Stimulated activated CD4-positive, alpha-beta T cell treated with anti-CD3 and anti-CD28 coated beads, Interleukin-12 subunit alpha, Interleukin-12 subunit beta, amount 100 ng/mL, for 24 hours (primary cell): ENCODE measurements around the gene C1orf21.
"Not testable (repeated sequence)": the region's sequence is repeated elsewhere in the genome, so short reads cannot be mapped to it uniquely, and the experiment has no call there.

Source experiments
- DNase-seq, 2 experiments: peaks; one replicate each; pipeline ENCODE4 v3.0.0-alpha.2; 2020; ENCODE audit warnings: low read depth in 2 of 2

Gene C1orf21, protein sequence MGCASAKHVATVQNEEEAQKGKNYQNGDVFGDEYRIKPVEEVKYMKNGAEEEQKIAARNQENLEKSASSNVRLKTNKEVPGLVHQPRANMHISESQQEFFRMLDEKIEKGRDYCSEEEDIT

DNA sequence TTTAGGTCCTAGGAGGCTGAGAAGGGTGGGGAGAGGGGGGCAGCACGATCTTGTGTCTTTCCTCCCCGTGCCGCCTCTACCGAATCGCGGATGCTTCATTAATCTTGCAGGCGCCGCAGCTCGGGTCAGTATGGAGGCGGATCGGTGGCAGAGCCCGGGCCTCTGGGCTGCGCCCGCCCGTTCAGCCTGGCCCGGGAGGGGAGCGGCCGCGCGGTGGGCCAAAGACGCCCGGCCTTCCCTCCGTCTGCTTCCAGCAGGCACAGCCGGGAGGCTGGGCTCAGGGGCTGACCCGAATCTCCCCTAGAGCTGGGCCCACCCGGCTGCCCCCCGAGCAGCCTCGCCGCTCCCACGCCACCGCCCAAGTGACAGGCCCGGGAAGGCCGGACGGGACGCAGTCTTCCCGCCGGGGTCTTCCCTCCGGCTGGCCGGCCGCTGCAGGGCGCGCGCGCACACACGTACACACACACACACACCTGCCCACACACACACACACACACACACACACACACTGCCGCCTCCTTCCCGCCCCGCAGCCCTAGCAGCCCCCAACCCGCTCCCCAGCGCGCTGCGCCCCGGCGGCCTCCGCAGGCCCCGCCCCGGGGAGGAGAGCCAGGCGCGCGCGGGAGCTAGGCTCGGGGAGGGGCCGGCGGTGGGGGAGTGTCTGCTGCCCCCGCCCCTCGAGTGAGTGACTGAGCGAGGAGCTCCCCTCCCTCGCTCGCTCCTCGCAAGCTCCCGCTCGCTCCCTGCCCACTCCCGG is at the start of gene C1orf21:
Gene C1orf21, plus strand, starts transcription at position 718 of the 757 bp plus-strand sequence. CDS start 90,481 bp downstream, outside the sequence.
- DNase-seq = peak; percentile 43 to 70

DNA sequence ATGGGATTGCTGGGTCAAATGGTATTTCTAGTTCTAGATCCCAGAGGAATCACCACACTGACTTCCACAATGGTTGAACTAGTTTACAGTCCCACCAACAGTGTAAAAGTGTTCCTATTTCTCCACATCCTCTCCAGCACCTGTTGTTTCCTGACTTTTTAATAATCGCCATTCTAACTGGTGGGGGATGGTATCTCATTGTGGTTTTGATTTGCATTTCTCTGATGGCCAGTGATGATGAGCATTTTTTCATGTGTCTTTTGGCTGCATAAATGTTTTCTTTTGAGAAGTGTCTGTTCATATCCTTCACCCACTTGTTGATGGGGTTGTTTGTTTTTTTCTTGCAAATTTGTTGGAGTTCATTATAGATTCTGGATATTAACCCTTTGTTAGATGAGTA is 49.0 kb upstream of the C1orf21 start:
- DNase-seq = not testable (repeated sequence)

DNA sequence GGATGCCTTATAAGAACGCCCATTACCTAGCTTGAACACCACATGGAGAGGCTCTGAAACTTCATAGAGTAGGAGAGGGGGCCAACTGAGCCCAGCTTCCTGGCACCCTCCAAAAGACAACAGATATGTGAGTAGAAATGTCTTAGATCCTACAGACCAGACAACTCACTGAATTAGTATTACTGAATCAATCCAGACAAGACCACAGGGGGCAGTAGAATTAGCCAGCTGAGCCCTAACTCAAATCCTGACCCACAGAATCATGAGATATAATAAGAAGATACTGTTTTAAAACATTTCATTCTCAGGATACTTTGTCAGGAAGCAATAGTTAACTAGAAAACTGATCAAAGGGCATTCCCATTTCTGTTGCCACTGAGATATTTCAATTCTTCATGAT is 45.8 kb upstream of the C1orf21 start:
- DNase-seq = no peak

DNA sequence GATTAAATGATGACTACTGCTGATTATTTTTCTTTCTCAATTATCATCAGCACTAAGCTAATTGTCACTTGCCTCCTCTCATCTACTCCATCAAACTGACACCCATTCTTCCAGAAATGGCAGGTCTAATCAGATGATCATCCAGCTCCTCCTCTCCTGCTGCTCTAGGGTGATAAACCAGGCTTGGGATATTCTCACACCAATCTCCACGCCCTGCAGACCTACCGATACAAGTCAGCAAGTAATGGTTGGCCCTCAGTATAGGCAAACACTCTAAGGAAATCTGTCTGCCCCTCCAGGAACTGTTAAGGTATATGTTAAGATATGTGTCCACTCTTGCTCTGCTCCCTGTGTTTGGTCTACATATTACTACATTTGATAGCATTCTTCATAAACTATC is 36.3 kb upstream of the C1orf21 start:
- DNase-seq = no peak

DNA sequence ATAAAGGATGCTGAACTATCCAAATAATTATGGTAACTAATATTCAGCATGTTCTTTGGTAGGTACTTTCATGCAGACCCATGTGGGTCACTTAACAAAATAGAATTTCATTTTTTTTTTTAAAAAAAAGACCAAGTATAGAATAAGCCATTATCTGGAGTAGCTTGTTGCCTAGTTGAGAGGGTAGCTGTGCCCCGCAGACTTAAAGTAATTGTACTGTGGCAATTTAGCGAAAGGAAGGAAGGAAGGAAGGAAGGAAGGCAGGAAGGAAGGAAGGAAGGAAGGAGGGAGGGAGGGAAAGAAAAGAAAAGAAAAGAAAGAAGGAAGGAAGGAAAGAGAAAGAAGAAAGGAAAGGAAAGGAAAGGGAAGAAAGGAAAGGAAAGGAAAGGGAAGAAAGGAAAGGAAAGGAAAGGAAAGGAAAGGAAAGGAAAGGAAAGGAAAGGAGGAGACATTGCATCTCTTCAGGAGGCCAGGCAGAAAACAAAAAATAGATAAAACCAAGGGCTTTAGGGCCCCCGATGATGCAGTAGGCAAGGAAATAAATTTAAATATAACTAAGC is 35.3 kb upstream of the C1orf21 start:
- DNase-seq = no peak

DNA sequence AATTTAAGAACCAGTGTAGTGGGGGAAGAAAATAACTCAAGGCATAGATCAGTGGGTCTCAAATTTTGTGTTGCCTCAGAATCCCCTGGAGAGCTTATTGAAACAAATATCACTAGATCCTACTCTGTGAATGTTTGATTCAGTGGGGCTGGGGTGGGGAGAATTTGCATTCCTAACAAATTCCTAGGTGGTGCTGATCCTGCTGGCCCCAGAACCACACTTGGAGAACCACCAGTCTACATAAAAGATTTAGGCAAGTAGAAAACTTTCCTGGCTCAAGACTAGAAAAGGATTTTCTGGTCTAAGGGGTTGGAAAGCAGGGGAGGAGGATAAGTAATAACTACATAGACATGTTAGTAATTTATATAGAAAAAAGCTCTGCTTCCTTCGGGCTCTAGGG is 34.1 kb upstream of the C1orf21 start:
- DNase-seq = no peak

DNA sequence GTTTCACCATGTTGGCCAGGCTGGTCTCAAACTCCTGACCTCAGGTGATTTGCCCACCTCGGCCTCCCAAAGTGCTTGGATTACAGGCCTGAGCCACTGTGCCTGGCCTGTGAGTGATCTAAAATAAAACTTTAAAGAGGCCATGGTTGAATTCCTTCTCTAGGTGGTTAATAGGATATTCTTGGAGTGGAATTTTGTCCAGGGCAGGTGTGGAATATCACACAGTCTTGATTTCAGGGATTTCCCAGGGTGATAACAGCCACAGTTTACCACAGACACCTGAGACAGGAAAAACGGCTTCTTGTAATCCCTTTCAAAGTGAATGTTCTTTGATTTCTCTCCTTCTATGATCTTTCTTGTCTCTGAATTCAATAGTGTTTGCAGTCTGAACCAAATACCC is 32.1 kb upstream of the C1orf21 start:
- DNase-seq = no peak

DNA sequence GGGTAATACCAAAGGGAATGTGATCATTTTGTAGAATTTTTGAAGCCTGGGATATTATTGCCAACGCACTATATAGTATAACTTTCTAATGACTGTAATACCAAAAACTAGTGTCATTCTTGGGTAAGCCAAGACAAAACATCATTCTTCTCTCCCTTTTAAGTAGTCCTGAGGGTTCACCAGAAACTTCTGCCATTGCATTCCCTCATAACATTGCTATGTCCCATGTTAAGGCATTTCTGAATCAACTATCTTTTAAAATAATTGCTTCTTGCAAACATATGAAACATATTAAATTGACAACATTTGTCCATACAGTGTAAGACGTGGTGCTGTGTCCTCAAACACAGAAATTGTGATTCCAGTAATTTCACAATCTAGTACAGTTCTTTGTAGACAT is 29.9 kb upstream of the C1orf21 start:
- DNase-seq = no peak

DNA sequence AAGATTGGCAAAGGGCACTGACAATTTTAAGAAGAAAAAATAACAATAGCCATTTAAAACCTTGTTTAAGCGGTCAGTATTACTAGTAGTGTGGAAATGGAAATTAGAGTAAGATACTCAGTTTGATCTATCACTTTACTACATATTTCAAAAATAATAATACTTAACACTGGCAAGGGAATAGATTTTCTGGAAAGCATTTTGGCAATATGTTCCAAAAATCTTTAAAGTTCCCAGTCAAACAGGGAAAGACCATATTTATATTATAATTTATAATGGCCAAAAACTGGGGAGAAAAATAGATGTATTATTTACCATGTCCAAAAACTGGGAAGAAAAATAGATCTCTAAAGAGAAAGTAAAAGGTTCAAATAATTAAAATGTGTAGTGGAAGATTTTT is 28.6 kb upstream of the C1orf21 start:
- DNase-seq = no peak

DNA sequence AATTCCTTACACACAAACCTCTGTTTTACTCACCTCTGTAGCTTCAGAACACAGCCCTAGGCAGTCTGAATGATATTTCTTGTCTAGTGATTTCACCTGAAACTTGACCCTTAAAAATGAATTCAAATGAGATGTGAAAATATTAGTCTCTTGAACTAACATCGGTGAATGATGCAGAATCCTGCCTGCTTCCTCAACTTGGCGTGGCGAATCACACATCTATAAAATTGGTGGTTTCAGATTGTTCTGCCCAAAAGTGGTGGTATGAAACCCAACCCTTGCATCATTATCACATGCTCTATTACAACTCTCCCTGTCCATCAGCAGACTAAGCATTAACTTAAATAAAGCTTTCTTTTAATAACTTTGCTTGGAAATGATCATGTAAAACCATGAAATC is 26.9 kb upstream of the C1orf21 start:
- no peak for DNase-seq

DNA sequence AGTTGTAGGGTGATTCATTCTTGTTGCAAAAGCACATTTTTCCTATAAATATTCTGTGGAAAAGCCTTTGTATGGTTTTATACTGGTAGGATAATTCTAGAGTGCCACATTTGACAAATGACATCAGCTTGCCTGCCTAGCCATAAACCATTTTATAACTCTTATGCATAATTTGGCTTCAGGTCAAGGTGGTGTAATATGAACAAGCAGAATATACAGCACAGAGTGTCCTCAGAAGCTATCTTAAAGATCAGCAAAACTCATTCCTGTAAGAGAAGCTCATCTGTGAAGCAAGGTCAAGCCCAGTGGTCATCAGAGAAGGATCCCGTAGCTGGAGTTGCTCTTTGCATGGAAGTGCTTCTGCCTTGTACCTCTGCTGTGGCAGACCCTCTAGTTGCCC is 24.0 kb upstream of the C1orf21 start:
- no peak for DNase-seq

DNA sequence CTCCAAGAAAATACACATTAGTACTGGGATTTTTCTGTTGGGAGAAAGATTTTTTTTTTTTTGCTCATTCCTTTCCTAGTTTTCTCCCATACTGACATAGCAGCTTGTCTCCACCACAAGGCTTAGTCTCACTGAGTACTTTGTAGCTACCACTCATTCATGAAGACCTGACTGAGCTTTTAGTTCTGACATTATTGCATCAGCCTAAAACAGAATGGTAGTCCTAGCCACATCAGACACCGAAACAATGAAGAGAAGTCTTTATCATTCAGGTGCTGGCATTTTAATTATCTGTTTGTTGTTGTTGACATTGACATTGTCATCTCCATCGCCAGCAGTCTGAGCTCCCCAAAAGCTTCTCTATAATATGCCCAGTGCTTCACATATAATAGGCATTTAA is 21.1 kb upstream of the C1orf21 start:
- no peak for DNase-seq

DNA sequence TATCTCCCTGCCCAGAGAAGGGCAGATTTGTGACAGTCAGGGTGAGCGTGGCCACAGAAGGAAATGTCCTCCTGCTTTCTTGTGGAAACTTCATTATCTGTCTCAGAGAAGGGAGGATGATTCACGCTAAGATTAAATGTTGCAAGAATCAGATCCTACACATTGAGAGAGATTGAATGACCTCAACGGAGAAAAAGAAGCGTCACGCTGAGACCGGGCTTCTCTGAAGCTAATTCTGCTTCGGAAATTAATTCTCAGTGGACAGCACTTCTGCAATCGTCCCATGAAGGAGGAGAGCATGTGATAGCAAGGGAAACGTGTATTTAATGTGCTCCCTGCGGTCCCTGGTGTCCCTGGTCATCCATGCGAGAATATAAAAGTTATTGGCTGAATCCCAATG is 19.8 kb upstream of the C1orf21 start:
- DNase-seq = no peak

DNA sequence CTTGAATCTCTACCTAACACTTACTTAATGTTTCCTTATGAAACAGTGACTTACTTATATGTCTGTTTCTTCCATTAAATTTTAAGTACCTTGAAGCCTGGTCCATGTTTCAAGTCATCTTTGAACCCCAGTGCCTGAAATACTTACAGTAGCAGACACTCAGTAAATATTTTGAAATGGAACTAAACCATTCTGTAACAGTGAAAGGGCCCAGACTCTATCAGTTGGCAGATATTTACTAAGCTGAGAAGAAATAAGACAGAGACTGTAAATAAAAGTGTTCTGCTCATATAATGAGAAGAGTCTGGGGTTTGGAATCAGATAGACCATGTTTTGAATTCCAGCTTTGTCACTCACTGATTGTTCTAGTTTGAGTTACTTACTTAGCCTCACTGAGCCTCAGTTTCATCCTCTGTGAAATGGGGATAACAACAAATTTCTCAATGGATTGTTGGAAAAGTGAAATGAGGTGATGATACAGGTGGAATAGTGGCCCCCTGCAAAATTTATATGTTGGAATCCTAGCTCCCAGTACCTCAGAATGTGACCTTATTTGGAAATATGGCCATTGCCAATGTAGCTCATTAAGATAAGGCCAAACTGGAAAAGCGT is 19.3 kb upstream of the C1orf21 start:
- no peak for DNase-seq

DNA sequence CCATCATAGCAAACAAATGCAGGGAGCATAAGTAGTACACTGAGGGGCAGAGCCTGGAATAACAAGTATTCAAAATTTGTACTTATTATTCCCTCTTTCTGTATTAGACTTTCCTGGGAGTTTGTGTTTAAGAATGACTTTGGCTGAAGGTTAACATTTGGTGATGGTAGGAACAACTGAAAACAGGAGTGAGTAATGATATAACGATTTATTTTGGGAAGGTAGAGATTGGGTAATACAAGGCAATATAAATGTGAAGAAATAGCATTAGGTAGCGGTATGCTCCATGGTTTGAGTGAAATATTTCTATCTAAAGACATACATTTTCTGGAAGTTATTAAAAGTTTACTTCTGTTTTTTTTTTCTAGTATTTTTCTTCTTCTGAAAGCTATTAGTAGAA is 18.5 kb upstream of the C1orf21 start:
- DNase-seq = no peak

DNA sequence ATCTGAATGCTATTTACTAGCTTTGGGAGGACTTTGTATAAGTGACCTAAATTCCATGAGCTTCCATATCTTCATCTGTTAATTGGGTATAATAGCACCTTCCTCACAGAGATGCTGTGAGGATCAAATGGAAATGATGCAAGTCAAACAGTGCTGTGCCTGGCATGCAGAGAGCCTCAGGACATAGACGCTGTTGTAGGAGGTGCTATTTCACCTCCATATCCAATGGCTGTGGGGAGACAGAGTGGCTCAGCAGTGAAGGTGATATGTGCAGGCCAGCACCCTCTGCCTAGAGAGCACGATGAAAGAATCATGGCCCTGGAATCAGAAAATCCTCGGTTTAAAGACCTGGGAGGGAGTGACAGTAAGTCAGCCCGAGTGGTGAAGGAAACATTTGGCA is 16.0 kb upstream of the C1orf21 start:
- no peak for DNase-seq

DNA sequence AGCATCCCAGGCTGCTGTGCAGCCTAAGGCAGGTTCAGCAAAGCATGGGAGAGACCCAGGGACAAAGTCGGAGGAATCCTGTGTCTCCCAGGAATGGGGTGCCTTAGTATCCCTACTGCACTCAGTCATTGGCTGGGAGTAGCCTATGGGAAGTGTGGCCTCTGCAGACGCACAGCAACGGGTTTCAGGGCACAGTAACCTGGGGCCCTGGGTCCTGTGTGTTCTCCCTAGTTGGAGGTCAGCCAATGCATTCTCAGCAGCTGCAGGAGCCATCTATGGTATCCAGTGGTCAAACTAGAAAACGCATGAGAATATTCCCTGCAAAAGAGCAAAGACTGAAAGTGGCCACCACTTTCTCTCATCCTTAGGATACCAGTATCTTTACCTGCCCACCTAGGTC is 13.7 kb upstream of the C1orf21 start:
- DNase-seq = no peak

DNA sequence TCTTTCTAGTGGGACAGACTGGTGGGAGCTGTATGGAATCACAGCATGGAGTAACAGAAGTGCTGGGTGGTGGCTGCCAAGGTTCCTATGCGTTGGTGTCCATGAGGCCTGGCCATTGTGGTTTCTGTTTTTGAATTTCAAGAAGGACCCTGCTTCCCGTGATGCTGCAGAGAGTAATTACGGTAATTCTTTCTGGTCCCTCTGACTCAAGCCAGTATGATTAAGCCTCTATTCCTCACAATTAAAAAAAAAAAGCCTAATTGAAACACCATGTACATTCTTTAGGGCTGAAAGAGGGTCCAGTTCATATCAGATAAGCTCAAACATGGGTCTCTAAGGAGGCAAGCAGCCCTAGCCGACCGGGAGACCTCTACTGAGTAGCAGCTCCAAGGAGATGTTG is 10.5 kb upstream of the C1orf21 start:
- DNase-seq = no peak

DNA sequence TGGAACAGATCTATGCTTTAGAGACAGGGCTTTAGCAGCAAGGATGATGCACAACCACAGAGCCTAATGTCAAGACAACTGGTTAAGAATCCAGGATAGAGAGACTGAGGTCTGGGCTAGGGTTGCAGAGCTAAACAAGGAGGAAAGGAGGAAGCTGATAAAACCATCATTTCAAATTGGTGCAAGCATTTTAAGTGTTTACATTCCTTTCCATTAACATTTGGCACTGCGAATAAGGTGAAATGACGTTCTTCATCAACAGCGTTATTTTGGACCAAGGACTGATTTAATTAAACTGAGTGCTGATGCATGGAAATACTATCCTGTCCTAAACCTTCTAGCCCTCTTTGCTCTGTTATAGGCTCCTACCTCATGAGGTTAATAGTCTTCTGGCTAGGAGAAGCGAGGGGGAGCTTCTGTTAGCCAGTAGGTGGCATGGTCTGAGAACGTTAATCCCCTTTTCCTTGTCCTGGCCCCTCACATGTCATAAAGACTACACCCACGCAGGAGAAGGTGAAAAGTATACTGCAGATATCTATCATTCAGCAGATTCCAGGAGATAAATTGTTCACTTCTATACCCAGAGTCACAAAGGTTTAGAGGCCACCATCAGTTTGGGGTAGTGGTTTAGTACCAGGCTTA is 7.6 kb upstream of the C1orf21 start:
- DNase-seq = no peak

DNA sequence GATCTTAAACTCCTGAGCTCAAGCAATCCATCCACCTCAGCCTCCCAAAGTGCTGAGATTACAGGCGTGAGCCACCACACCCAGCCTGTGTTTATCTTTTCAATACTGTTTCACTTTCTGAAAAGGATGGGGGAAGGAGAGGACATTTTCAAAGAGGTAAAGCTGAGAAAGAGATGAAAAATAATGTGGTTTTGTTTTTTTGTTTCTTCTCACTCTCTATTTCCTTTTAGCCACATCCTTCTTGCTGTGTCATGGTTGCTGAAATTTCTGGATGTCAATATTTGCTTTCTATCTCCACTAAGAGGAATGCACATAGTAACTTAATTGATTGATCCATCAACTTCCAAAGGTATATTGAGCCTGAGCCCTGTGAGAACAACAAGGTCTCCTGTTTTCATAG is 6.4 kb upstream of the C1orf21 start:
- no peak for DNase-seq

DNA sequence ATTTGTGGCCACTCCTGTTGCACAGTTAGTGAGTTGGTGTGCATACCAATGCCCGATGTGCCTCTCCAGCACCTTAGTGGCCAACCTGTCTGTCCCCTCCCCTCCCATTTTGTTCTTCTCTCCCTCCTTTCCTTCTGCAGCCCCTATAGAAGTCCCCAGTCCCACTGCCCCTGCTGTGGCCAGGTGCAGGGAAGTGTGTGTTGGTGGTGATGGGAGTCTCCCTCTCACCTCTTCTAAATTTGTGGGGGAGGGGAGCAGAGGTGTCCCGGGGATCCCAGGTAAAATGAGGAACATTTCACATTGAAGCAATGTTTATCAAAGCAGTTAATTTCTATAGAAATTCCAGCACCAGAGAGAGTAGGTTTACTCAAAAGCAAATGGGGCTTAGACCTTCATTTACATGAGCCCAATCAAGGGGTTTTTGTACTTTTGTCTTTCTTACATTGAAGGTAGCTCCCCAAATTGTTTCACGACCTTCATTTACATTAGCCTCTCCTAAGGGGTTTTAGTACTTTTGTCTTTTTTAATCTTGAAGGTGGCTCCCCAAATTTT is 3.0 kb upstream of the C1orf21 start:
- no peak for DNase-seq

DNA sequence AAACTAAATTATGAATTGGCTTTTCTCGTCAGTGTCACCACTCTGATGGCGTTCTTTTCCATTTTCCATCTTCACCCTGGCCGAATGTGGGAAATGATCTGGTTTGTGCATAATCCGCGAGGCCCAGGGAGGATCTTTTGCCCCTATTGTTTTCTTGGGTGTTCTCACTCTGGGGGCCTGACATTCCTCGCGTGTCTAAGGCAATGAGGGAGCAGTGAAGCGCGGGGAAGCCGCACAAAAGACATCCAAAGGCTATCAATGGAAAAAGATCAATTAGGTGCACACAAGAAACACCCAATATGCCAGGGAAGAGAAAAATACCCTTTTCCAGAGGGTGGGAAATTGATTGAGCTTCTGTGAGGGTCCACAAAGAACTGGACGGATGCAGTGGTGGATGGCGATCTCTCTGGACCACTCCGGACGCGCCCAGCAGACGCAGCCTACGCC is 941 bp upstream of the C1orf21 start:
- DNase-seq = no peak
